SK-N-SH (cell line): ENCODE data around the gene SIK1. TPM values are rescaled to one million over a fixed set of nuclear protein-coding genes. Genes with fewer than 3 reads are reported as not detected.

Experiments
- CTCF ChIA-PET: fragments of 300-600, 350-600 bp; formaldehyde crosslinking; extraction: SDS; loops from one replicate; lab custom pipeline; 2021; lab: Yijun Ruan, JAX
- POLR2A ChIA-PET: fragments of 350-600 bp; sonication (Branson Sonifier 250); formaldehyde crosslinking; extraction: SDS; loops from one replicate; lab custom pipeline; 2020; ENCODE audit warnings: antibody characterized with exemption, inconsistent platforms; lab: Yijun Ruan, JAX
- DNase-seq: peaks from one replicate; pipeline ENCODE4 v3.0.0; 2012
- H2AFZ ChIP-seq: fragments of 200-600 bp; sonication (generic); 2 replicates; pipeline ENCODE4 v1.8.1; 2016; ENCODE audit warnings: antibody characterized with exemption, mild to moderate bottlenecking, low read depth
- H3F3A ChIP-seq: fragments of 200-600 bp; sonication (generic); replicated peaks from 2 replicates; pipeline ENCODE3; 2016; ENCODE audit warnings: antibody characterized with exemption, mild to moderate bottlenecking; ENCODE audit not compliant: insufficient read depth
- H3K27ac ChIP-seq, 2 experiments: fragments of 200-500 bp in 1 of 2; fragments of 200-600 bp in 1 of 2; sonication (Bioruptor generic) in 1 of 2; sonication (generic), shearing (Covaris generic) in 1 of 2; 2 replicates each; pipeline versions ENCODE4 v1.5.1 to v1.6.1; 2014 to 2016; ENCODE audit warnings: low read depth in 2 of 2, inconsistent platforms in 1 of 2, low read length in 1 of 2, mild to moderate bottlenecking in 1 of 2, mixed read lengths in 1 of 2
- H3K27me3 ChIP-seq: fragments of 200-600 bp; sonication (generic), shearing (Covaris generic); 2 replicates; pipeline ENCODE4 v1.6.1; 2016; ENCODE audit warnings: mixed run types; ENCODE audit not compliant: insufficient read depth
- H3K36me3 ChIP-seq, 2 experiments: fragments of 200-500 bp in 1 of 2; fragments of 200-600 bp in 1 of 2; sonication (Bioruptor generic) in 1 of 2; sonication (generic) in 1 of 2; replicated peaks in 1 of 2; 2 replicates each; pipeline versions ENCODE3 to v1.5.1; 2014 to 2016; ENCODE audit warnings: low read length in 1 of 2, mild to moderate bottlenecking in 1 of 2; ENCODE audit not compliant: insufficient read depth in 2 of 2, control insufficient read depth in 1 of 2
- H3K4me1 ChIP-seq, 2 experiments: fragments of 200-500 bp in 1 of 2; fragments of 200-600 bp in 1 of 2; sonication (Bioruptor generic) in 1 of 2; sonication (generic), shearing (Covaris generic) in 1 of 2; 2 replicates each; pipeline versions ENCODE4 v1.5.1 to v1.6.1; 2014 to 2016; ENCODE audit warnings: low read depth in 1 of 2, low read length in 1 of 2, mixed run types in 1 of 2; ENCODE audit not compliant: insufficient read depth in 2 of 2, control insufficient read depth in 1 of 2
- H3K4me2 ChIP-seq: fragments of 200-600 bp; sonication (generic), shearing (Covaris generic); 2 replicates; pipeline ENCODE4 v1.6.1; 2017; ENCODE audit warnings: mixed run types
- H3K4me3 ChIP-seq, 2 experiments: fragments of 200-500 bp in 1 of 2; fragments of 200-600 bp in 1 of 2; sonication (Bioruptor generic) in 1 of 2; sonication (generic), shearing (Covaris generic) in 1 of 2; 2 replicates each; pipeline versions ENCODE4 v1.5.1 to v1.8.1; 2014 to 2016; ENCODE audit warnings: low read depth in 2 of 2, inconsistent platforms in 1 of 2, low read length in 1 of 2, mild to moderate bottlenecking in 1 of 2, mixed read lengths in 1 of 2, moderate library complexity in 1 of 2
- H3K79me2 ChIP-seq: fragments of 200-600 bp; sonication (generic); 2 replicates; pipeline ENCODE4 v1.8.1; 2017; ENCODE audit warnings: mild to moderate bottlenecking; ENCODE audit not compliant: insufficient read depth
- H3K9ac ChIP-seq: fragments of 200-600 bp; sonication (generic); 2 replicates; pipeline ENCODE4 v1.6.1; 2017; ENCODE audit warnings: mixed run types
- H3K9me2 ChIP-seq: fragments of 200-600 bp; sonication (generic); 2 replicates; pipeline ENCODE4 v1.6.1; 2017; ENCODE audit warnings: mixed run types
- H3K9me3 ChIP-seq: fragments of 200-600 bp; sonication (generic); 2 replicates; pipeline ENCODE4 v1.6.1; 2017; ENCODE audit warnings: mixed run types, mild to moderate bottlenecking, moderate library complexity
- H4K20me1 ChIP-seq: fragments of 200-600 bp; sonication (generic); 2 replicates; pipeline ENCODE4 v1.6.1; 2017; ENCODE audit warnings: mild to moderate bottlenecking, mixed run types; ENCODE audit not compliant: insufficient read depth
- ELF1 ChIP-seq: IDR thresholded peaks from 2 replicates; pipeline ENCODE4 v1.4.0; 2012
- EP300 ChIP-seq, 2 experiments: IDR thresholded peaks; 2 replicates each; pipeline versions ENCODE4 v1.4.0 to v1.6.1; 2012; ENCODE audit warnings: borderline replicate concordance in 1 of 2, low read depth in 1 of 2, low read length in 1 of 2
- FOXJ3 ChIP-seq: sonication (generic); formaldehyde crosslinking; IDR thresholded peaks from 2 replicates; pipeline ENCODE4 v1.5.1; 2020; ENCODE audit warnings: mild to moderate bottlenecking, missing genetic modification reagents
- FOXM1 ChIP-seq: IDR thresholded peaks from 2 replicates; pipeline ENCODE4 v1.4.0; 2012; ENCODE audit warnings: low read depth, mild to moderate bottlenecking
- GABPA ChIP-seq: IDR thresholded peaks from 2 replicates; pipeline ENCODE4 v1.4.0; 2012; ENCODE audit warnings: low read depth, mild to moderate bottlenecking
- IRF3 ChIP-seq: fragments of 150-350 bp; IDR thresholded peaks from 2 replicates; pipeline ENCODE4 v1.6.1; 2016; ENCODE audit warnings: mild to moderate bottlenecking, low read depth, low read length
- JUND ChIP-seq: IDR thresholded peaks from 2 replicates; pipeline ENCODE4 v1.4.0; 2012
- MAX ChIP-seq: IDR thresholded peaks from 2 replicates; pipeline ENCODE4 v1.4.0; 2012; ENCODE audit warnings: low read depth
- MEF2A ChIP-seq: IDR thresholded peaks from 2 replicates; pipeline ENCODE4 v1.4.0; 2012; ENCODE audit warnings: low read depth, borderline replicate concordance
- MXI1 ChIP-seq: IDR thresholded peaks from 2 replicates; pipeline ENCODE4 v1.6.1; 2012; ENCODE audit warnings: mild to moderate bottlenecking, low read depth, low read length, improper control_type of control experiment
- NRF1 ChIP-seq: IDR thresholded peaks from 2 replicates; pipeline ENCODE4 v1.6.1; 2012; ENCODE audit warnings: low read depth, mild to moderate bottlenecking, low read length
- RAD21 ChIP-seq: IDR thresholded peaks from 2 replicates; pipeline ENCODE4 v1.6.1; 2012; ENCODE audit warnings: mild to moderate bottlenecking, low read length
- RCOR1 ChIP-seq: fragments of 150-350 bp; IDR thresholded peaks from 2 replicates; pipeline ENCODE4 v1.6.1; 2017; ENCODE audit warnings: antibody characterized with exemption, low read length
- REST ChIP-seq: IDR thresholded peaks from 2 replicates; pipeline ENCODE4 v1.6.1; 2012; ENCODE audit warnings: mild to moderate bottlenecking, low read depth, low read length, moderate library complexity
- RFX5 ChIP-seq: IDR thresholded peaks from 2 replicates; pipeline ENCODE4 v1.6.1; 2012; ENCODE audit warnings: mild to moderate bottlenecking, improper control_type of control experiment, low read length
- RXRA ChIP-seq: IDR thresholded peaks from 2 replicates; pipeline ENCODE4 v1.4.0; 2012; ENCODE audit warnings: low read depth, mild to moderate bottlenecking, borderline replicate concordance
- SIN3A ChIP-seq: IDR thresholded peaks from 2 replicates; pipeline ENCODE4 v1.6.1; 2012; ENCODE audit warnings: low read depth, mild to moderate bottlenecking, low read length, moderate library complexity, borderline replicate concordance
- TCF12 ChIP-seq: IDR thresholded peaks from 2 replicates; pipeline ENCODE4 v1.4.0; 2012
- USF1 ChIP-seq: IDR thresholded peaks from 2 replicates; pipeline ENCODE4 v1.4.0; 2012; ENCODE audit warnings: low read depth, borderline replicate concordance
- YY1 ChIP-seq: IDR thresholded peaks from 2 replicates; pipeline ENCODE4 v1.4.0; 2012; ENCODE audit warnings: low read depth, mild to moderate bottlenecking
- ZBTB33 ChIP-seq: IDR thresholded peaks from 2 replicates; pipeline ENCODE4 v1.4.0; 2012; ENCODE audit warnings: low read depth, borderline replicate concordance
- WGBS: methylation state at CpG from one replicate; pipeline ENCODE4 v1.1.6; 2017; ENCODE audit warnings: low lambda C conversion rate; 5-methylcytosine and 5-hydroxymethylcytosine counted together
- polyA plus RNA-seq, 3 experiments: library from polyadenylated mRNA; depleted of rRNA; stranded (reverse); fragments of >200 nt; gene quantifications; 2 replicates each; pipeline ENCODE4 v1.2.3, GENCODE V29; 2012

The SIK1 gene
- polyA plus RNA-seq, 1 of the 3 experiments (the other 2 are of a cell fraction) = 3.8 TPM

- Histone ChIP-seq H3K4me1 (peaks cover 8 to 70% of the 10 kb centered on the region in 2 experiments; a peak in 2 of 4 replicates), H3F3A (no peaks in the 10 kb centered on the region), H3K4me3 (no peak overlapping the region), H3K27ac (peak overlapping the region in 1 of 2 experiments; percentile 72; a peak in 2 of 4 replicates), H3K9me3 (no peaks in the 10 kb centered on the region), H3K36me3 (no peaks in the 10 kb centered on the region), H3K79me2 (no peaks in the 10 kb centered on the region), H2AFZ (no peak overlapping the region), H3K4me2 (no peak overlapping the region), H4K20me1 (no peaks in the 10 kb centered on the region), H3K9ac (no peak overlapping the region), H3K9me2 (no peaks in the 10 kb centered on the region), H3K27me3 (no peaks in the 10 kb centered on the region)
- TF ChIP-seq YY1 = no peak
- TF ChIP-seq NRF1 = no peak
- no peak for TF ChIP-seq TCF12
- TF ChIP-seq FOXJ3 (CRISPR knock-in tag) = no peak
- TF ChIP-seq RCOR1 = 0 out of 2 replicates have a peak, but pooled peaks have one; percentile 33
- WGBS = 65% methylated on average over 15 of the region's 16 CpGs
- POLR2A ChIA-PET = no interaction called here
- CTCF ChIA-PET = interaction anchor here (1.0 kb wide), 1 partner anchor 9 kb away, joined by 3 read pairs; no protein-coding TSS in a partner anchor
- peak; percentile 78 for DNase-seq
Observed at GRCh38 chr21:43367296-43367695, 59.6 kb downstream of the SIK1 start.

GRCh38 chr21:43366656-43367055 is 60.3 kb downstream of the SIK1 start:
- Histone ChIP-seq H3K36me3 (no peaks in the 10 kb centered on the region), H3K9me3 (no peaks in the 10 kb centered on the region), H3K4me3 (no peak overlapping the region)
- TF ChIP-seq JUND (no peak), MEF2A (no peak), FOXJ3 (CRISPR knock-in tag) (no peak), RXRA (no peak), GABPA (no peak), ZBTB33 (no peak), RFX5 (no peak), USF1 (no peak), RAD21 (no peak), MAX (no peak), REST (no peak), ELF1 (no peak), IRF3 (no peak), NRF1 (no peak), FOXM1 (no peak), RCOR1 (no peak), SIN3A (no peak), MXI1 (no peak), EP300 (IDR thresholded peaks at IDR 0.05; ENCODE audit: borderline replicate concordance in 1 of 2, low read depth in 1 of 2, low read length in 1 of 2) (no peak)
- TF ChIP-seq, all 33 proteins: peak for 0
- peak overlapping the region in 1 of 2 experiments; percentile 72; a peak in 1 of 4 replicates for H3K27ac ChIP-seq
- no peaks in the 10 kb centered on the region for H3K79me2 ChIP-seq
- CTCF ChIA-PET = no interaction called here
- no peak for DNase-seq
- no peak overlapping the region for H2AFZ ChIP-seq
- no peaks in the 10 kb centered on the region for H3F3A ChIP-seq
- no peaks in the 10 kb centered on the region for H3K27me3 ChIP-seq
- no peaks in the 10 kb centered on the region for H3K9me2 ChIP-seq
- POLR2A ChIA-PET = no interaction called here
- 84% methylated on average over 17 of the region's 19 CpGs for WGBS
- H3K4me2 ChIP-seq = no peak overlapping the region
- H3K9ac ChIP-seq = no peak overlapping the region
- H3K4me1 ChIP-seq = peaks cover 8 to 76% of the 10 kb centered on the region in 2 experiments; a peak in 2 of 4 replicates
- H4K20me1 ChIP-seq = no peaks in the 10 kb centered on the region
